Stimulated activated CD8-positive, alpha-beta memory T cell treated with anti-CD3 and anti-CD28 coated beads, Interleukin-12 subunit alpha, Interleukin-12 subunit beta, amount 100 ng/mL, for 1 hour (primary cell): ENCODE data around the gene ITGA3.

Source experiments
- DNase-seq: peaks from one replicate; pipeline ENCODE4 v3.0.0-alpha.2; 2020; ENCODE audit warnings: low read depth

Gene ITGA3

GRCh38 chr17:50129728-50130558 lies 74.0 kb downstream of the ITGA3 start, which contains the start of gene SAMD14:
Gene SAMD14, minus strand, starts transcription at chr17:50130160. Its CDS starts 5,201 bp downstream, at chr17:50124959.
- no peak for DNase-seq

GRCh38 chr17:50130559-50131305 lies 74.8 kb downstream of the ITGA3 start:
- no peak for DNase-seq

GRCh38 chr17:50132104-50132794 lies 76.3 kb downstream of the ITGA3 start:
- DNase-seq, result no peak

GRCh38 chr17:50133028-50133768 lies 77.3 kb downstream of the ITGA3 start:
- DNase-seq, result no peak

- no peak for DNase-seq
Observed at GRCh38 chr17:50133769-50134099, 77.8 kb downstream of the ITGA3 start.

GRCh38 chr17:50134206-50135110 lies 78.5 kb downstream of the ITGA3 start:
- no peak for DNase-seq

- no peak for DNase-seq
Observed at GRCh38 chr17:50135316-50136095, 79.6 kb downstream of the ITGA3 start.

GRCh38 chr17:50136096-50136687 lies 80.3 kb downstream of the ITGA3 start:
- no peak for DNase-seq

GRCh38 chr17:50137042-50137441 lies 81.1 kb downstream of the ITGA3 start:
- DNase-seq, result no peak

- no peak for DNase-seq
Observed at GRCh38 chr17:50139185-50139783, 83.4 kb downstream of the ITGA3 start.
